Central memory CD4-positive, alpha-beta T cell (primary cell): Measurements from ENCODE around the gene GRM1.

Experiments
- DNase-seq: peaks from one replicate; pipeline ENCODE4 v3.0.0; 2022

Gene GRM1

DNA sequence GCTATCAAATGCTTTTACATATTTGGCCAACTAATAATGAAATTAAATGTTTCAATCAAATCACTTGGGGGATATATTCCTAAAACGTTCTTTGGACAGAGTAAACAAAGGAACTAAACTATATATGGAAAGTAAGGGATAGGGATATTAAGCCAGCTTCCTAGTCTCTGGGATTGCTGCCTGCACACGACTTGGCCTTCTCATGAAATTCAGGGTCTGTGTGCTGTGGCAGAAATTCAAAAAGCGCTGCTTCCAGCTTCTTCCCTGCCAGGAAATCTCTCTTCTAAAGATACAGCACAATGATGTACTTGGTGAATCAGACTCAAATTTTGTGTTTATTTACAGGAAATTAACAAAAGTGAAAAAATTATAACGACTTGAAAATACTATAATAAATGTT, 308.5 kb downstream of the GRM1 start:
- no peak for DNase-seq

DNA sequence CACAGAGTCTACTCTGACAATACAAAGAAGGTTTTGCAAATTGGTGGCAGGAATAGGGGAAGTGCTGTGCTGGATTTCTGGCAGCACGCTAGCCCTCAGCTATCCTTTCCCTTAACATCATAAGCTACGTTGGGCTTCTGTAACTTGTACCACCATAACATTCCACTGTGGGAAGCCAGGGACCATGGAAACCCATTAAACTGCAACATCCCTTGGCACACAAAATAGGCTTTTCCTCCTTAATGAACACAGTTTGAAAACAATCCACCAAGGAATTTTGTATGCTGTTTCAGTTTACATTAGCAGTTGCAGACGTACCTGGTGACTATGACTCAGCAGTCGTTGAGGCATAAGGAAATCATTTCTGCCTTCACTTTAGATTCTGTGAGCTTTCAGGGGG, 310.9 kb downstream of the GRM1 start:
- no peak for DNase-seq

DNA sequence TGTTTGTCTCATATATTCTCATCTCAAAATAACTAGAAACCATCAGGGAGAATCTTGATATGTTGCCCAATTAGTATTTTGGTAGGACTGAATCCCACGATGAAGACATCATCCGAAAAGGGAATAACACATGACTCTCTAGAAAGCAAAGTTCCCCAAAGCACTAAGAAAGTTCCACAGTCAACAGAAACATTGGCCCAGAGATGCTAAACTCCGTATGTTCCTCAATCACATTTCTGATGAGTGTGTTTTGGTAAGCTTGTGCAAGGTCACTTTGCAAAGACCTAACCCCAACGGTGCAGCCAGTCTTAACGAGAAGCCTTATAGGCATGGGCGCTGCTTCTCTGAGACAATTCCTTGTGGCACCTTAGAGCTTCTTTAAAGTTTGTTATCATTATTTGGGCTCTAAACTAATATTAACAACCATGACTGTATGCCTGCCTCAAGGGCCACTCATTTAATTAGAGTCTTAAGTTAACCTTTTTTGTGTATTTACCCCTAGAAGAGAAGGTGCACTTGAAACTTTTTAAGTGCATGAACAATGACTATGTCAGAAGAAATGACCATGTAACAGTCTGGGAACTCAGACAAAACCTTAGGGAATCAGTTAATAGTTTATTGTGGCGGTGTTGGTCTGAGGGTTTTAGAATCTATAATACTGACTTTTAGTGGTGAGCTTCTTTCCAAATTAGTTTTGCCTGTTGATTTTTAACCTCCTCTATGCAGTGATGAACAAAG, 312.8 kb downstream of the GRM1 start:
- no peak for DNase-seq

DNA sequence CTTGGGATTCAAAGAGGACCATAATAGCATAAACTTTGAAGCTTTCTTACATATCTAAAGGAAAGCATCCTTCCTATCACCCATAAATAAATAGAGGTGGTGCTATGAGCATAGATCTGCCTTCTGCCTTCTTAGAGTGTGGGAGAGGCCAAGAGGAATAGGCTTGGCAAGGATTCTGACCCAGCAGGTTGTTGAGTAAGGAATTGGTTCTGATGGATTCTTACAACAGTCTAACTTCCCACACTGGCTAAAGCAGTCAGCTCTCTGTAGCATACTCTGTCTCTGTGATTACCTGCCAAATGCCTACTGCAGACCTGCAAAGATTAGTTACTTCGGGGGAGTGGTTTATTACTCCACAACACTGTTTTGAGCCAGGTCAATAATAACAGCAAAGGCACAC, 316.7 kb downstream of the GRM1 start:
- DNase-seq: no peak

DNA sequence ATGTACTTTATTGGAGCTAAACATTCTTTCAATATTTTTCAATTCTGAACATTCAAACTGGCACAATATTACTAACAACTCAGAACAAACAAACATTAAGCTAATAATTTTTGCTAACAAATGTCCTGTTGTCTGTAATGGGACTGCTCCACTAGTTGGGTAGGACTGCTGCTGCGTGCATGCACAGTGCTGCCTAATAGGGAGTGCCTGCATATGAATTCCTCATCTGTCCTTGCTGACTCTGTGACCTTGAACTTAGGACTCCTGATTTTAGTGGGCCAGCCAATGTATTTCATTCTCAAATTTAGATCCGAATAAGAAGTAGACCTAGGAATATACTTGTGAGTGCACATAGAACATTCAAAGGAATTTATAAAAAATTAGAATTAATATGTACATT, 318.2 kb downstream of the GRM1 start:
- DNase-seq: no peak

DNA sequence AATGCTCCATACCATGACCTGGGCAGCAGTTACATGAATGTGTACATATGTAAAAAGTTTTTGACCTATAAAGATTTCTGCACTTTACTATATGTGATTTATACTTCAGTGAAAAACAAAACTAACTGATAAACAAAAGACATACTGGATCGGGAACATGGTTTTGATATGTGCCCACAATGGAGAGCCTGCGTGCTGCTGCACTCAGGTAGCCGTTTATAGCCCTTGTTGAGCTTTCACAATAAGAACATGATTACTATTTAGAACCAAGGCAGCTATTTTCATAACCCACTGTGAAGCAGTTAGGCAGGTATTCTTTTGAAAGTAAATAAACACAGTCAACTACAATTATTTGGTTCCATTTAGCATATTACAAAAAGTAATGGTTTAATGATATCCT, 318.8 kb downstream of the GRM1 start:
- DNase-seq: no peak

DNA sequence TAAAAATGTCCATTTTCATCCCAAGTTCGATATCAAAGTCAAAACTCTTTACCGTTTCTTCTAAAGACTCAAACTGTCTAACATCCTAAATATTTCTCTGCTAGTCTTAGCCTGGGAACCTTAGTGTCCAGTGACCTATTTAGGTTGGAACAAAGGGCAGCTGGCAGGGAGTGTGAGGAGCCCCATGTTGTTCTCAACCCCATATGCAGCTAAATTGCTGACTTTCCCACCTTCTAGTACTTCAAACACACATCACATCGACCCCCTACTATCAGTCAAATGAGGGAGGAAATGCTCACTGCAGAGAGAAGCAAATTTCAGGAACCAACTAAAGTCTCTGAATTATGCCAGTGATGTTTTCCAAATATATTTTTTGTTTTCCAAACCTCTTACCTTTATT, 322.2 kb downstream of the GRM1 start:
- no peak for DNase-seq

DNA sequence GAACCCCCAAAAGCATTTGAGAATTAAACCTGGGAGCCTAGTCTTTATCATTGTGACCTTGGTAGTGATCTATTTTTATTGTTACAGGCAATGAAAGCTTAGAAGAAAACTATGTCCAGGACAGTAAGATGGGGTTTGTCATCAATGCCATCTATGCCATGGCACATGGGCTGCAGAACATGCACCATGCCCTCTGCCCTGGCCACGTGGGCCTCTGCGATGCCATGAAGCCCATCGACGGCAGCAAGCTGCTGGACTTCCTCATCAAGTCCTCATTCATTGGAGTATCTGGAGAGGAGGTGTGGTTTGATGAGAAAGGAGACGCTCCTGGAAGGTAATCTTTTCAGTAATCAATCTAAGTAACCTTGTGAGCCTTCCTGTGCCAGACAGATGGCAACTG, 323.3 kb downstream of the GRM1 start:
- no peak for DNase-seq

DNA sequence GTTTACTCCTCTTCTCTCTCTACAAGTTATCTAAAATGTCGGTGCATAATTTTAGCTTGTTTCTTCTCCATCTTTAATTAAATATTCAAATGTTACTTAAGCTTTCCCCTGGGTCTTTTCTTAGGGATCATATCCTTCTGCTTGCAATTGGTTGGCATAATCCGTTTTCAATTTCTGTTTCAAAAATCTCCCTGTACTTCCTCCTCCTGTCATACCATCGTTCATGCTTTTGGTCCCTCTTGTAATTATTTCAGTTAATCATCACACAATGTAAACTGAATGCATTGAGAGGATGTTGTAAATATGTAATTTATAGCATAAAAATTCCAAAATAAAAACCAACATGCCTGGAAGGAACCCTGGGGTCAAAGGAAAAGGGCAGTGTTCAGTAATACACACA, 325.6 kb downstream of the GRM1 start:
- no peak for DNase-seq

DNA sequence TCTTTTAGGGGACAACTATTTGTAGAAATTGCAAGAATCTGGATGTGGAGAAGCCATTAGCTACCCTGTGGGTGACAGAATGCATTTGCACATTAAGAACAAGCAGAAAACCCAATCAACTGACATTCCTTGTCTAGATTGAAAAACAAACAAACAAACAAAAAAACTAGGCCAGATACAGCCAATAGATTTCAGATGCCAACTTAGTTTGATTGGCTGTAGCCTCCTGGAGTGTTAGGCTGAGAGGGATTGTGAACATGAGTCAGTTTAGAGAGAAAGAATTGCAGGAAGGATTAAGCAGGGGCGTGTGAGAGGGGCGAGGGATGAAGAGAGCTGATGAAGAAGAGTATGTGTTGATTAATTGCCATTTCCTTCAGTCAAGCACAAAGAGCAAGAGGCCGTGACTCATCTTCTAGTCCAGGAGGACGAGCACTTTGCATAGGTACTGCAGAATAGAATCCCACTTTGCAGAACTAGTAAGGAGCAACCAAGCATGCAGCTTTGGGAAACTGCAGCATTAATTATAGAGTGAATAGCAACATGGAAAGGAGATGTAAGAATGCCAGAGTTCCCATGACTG, 326.7 kb downstream of the GRM1 start:
- no peak for DNase-seq

DNA sequence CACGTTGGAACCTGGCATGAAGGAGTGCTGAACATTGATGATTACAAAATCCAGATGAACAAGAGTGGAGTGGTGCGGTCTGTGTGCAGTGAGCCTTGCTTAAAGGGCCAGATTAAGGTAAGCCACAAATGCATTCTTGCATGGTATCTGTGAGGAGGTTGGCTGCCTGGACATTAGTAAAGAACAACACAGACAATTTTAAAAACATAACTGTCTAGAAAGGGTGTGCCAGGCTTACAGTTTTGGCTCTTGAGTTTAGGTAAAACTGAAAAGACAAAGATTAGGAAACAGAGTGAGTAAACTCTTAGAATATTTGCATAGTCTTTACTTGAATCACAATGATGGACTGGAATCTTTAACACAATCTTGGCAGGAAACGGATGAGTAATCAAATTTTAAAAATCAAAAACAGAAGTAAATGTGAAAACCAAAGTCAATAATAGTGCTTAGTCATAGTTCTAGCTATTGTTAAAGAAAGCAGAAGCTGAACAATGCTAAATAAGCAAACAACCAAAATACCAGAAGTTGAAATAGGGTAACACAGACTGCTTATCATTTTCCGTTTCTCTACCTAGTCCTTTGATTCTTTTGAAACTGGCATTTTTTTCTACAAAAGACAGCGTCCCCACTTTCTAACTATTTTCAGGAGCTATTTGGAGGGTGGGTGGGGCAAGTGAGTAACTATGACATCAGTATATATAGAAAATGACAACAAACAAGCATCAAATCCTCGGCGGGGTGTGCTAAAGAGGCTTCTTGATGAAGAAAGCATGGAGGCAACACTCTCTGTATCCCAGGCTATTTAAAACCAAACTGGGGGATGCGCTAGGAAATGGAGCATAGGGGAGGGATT, 328.9 kb downstream of the GRM1 start:
- DNase-seq: no peak

DNA sequence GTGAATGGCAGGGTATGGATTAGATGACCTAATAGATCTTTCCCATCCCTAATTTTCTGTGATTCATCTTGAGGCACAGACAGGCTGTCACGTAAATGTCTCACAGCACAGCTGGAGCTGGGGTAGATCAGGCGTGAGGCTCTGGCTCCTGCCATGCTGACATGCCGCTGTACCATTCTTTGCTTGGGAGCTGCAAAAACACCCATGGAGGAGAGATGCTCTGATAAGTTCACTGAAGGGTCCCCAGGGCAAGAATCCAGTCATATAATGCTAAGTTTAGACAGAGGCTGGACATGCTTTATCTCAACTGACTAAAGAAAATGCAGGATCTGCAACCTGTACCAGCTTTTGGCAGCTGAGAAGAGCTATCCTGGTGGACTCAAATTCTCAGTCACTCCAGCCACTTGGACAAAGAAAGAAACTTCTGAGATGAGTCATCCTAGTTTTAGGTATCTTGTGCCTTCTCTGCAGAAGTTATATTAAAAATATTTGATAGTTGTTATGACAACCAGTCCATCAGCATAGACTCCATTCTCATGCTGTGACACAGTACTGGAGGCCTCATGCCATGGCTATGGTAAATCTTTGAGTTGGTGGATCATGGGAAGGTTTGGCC, 329.7 kb downstream of the GRM1 start:
- no peak for DNase-seq

DNA sequence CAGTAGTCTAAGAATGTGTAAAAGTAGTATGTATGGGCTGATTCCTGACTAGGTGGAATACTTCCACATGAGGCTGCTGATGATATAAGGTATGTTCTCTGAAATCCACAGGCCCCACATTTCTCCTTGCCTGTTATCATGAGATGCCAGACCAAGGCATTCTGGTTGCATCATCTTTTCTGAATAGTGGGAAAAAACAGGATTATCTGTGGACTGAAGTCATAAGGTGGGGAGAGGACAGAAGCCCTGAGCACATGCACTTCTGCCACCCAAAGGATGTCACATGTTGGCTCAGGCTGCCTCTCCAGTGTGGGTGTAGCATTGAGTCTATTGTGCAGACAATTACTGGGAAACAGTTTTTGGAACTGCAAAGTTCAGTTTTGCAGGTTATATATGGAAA, 330.3 kb downstream of the GRM1 start:
- DNase-seq: no peak

DNA sequence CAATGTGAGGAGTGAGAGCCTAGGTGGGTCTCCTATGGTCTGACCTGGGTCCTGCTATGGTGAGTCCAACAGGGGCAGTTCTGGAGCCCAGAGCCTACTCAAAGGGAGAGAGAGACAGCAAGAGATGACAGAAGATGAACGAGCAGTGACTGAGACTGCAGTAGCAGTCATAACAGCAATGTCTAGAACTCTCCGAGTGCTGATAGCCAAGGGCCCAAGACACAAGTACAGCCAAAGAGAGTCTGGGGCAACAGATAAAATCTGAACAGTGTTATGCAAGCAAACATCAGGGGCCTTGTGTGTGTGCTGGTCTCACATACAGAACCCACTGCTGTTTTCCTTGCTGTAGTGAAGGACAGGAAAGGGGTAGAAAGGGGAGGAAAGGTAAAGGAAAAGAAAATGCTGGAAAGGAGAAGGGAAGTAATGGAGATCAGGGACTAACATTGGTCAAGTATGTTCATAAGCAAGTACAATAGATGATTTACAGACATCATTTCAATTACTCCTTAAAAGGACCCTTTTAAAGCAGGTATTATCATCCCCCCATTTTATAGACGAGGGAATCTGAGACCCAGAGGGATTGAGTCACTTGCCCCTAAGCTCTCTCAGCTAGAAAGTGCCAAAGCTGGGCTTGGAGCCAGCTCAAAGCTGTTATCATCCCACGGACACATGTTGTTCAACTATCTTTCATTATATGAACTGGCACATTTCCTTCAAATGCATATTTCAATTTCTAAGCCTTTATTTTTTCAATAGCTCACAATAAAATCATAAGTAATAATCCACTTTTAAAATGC, 332.5 kb downstream of the GRM1 start:
- no peak for DNase-seq

DNA sequence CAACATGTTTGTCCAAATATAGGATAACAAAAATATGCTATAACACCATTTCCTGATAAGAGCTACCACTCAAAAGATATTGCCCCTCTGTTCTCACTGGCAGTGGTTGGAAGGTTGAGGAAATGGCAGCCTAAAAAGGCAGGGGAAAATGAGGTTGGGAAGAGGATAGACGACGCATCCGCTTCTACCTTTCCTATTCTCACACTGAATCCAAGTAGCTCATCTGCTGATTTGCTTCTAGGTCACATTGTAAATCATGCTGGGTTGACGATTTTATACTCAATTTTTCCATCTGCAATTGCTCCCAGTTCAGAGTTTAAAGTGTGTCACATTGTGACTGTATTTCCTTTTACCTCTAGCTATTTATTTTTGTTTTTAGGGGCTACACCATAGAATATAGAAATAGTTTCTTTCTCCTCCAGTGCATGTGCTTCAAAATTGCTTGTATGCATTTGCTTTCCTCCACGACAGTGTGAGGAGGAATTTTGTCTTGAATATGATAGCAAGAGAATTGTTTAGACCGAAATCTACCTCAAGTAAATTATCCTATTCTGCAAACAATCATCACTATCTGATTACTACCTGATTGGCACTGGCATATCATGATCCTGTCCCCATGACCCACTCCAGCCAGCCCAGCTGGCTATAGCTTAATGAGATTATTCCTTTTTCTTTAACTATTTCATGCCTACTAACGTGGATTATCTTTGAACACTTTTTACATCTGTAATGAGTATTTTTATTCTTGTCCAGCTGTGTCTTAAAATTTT, 335.2 kb downstream of the GRM1 start:
- DNase-seq: no peak

DNA sequence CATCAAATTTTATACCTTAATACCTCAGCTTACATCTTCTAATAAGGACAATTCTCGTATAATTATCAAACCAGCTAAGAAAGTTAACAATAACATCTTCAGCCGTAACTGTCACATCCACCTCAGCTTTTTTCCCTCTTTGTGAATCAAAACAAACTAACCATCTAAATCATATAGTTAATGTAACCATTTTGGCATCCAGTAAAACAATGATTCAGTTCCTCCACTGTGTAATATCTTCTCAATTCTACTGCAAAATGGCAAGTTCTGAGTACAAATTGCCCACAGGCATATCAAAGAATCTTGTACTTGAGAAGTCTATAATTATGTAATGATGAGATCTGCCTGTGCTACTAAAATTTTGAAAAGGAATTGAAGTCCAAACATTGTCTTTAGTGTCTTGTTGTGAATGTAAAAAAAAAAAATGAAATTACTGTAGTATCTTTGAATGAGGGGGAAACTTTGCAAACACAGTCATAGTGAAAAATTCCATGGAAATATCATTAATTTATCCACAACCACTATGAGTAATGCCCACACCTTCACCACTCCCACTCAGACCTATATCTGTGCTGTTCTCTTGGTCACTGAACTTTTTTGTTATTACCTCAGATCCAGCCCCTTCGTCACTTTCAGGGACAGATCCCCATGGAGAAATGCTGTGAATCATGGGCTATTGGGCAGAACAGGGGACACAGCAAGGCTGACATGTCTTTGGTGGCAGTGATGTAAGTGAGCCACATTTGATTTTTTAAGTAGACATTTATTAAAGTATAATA, 336.1 kb downstream of the GRM1 start:
- no peak for DNase-seq

DNA sequence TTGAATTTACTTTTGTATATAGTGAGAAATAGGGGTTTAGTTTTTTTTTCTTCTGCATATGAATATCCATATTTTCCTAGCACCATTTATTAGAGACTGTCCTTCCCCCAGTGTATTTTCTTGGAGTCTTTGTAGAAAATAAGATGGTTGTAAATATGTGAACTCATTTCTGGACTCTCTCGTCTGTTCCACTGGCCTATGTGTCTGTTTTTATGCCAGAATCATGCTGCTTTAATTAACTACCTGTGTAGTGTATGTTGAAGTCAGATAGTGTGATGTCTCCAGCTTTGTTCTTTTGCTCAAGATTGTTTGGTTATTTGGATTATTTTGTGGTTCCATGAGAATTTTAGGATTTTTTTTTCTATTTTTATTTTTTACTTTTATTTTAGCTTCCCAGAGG, 338.2 kb downstream of the GRM1 start:
- DNase-seq: no peak

DNA sequence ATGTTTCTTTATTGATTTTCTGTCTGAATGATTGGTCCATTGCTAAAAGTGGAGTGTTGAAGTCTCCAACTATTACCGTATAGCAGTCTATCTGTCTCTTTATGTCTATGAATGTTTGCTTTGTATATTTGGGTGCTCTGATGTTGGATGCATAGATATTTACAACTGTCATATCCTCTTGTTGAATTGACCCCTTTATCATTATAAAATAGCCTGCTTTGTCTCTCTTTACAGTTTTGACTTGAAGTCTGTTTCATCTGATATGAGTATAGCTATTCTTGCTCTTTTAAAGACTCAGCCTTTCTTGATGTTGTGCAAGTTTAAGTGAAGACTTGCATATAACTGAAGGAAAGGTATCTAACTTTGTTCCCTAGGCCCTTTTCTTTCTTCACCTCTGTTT, 341.0 kb downstream of the GRM1 start:
- DNase-seq: no peak

DNA sequence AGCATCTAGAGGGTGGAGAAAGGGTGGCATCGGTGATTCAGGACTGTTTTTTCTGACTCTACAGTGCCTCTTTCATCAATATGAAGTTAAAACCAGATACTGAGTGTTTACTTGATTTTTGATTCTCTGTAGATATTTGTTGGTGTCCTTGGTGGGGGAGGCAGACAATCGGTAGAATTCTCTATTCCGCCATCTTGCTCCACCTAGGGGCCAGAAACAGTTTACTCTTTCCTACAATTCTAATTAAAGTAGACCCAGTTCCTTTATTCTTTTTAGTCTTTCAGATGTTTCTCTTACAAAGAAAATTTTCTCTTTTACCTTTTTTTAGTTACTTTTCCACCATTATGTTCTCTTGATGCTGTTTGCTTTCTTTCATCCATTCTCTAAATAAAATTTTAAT, 352.6 kb downstream of the GRM1 start:
- DNase-seq: no peak

DNA sequence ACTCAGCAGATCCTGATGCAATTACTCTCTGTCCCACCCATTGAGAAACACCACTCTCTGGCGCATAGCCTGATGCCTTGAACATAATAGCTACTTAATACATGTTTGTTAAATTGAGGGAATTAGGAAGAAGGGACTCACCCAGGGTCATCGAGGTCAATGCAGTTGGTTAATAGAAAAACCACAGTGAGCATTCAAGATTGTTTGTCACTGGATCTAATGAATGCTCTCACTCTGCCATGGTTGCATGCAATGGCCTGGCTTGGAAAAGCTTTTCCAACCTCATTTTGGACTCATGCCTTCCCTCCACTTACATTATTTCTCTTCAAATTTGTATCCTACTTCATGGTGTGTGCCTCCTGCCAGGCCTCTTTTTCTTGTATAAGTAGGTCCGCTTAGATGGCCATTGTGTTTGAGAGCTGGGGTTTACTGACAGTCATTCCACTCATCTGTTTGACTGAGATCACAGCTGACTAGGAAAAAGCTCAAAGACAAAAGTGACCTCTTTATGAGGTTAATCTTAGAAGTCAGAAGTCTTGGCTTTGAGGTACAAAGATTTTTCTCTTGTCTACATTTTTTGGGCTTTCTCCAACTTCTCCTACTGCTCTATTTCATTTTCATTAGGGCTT, 360.0 kb downstream of the GRM1 start:
- no peak for DNase-seq

DNA sequence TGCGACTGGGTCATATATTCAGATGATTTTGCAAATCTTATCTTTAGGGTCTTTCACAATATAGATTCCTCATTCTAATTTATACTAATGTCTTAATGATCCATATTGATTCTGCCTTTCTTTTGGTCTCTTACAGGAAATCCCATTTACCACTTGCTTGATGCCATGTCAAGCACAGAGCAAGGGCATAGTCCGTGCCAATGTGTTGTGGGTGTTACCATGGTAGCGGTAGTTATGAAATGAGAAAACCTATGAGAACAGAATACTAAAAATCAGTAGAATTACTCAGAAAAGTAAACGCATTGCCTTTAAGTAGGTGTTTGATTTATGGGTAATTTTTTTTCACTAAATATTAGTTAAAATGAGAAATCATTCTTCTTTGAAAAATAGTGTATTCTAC, 360.9 kb downstream of the GRM1 start:
- DNase-seq: no peak
